ENCODE results near the gene LRRIQ4. TPM values are rescaled to one million over a fixed set of nuclear protein-coding genes. Genes with fewer than 3 reads are reported as not detected.
A peak's percentile ranks its signal among the peaks of the same experiment; 100 is the strongest.

Gene LRRIQ4
- total RNA-seq, 2 donors from 2014 or later, result not detected

- Histone ChIP-seq H3K4me3 (no peak overlapping the region), H3K36me3 (replicated peaks in 1 of 2; ENCODE audit: insufficient read depth in 1 of 2, low read depth in 2 of 2) (no peaks in the 10 kb centered on the region), H3K27ac (no peak overlapping the region), H3K4me1 (no peaks in the 10 kb centered on the region), H3K9me3 (no peaks in the 10 kb centered on the region), H3K27me3 (no peaks in the 10 kb centered on the region)
- intact Hi-C loops (cut with DNase I), result no loop called here
- DNase-seq (no peak), ATAC-seq (no peak)
- TF ChIP-seq, protein P1, sequence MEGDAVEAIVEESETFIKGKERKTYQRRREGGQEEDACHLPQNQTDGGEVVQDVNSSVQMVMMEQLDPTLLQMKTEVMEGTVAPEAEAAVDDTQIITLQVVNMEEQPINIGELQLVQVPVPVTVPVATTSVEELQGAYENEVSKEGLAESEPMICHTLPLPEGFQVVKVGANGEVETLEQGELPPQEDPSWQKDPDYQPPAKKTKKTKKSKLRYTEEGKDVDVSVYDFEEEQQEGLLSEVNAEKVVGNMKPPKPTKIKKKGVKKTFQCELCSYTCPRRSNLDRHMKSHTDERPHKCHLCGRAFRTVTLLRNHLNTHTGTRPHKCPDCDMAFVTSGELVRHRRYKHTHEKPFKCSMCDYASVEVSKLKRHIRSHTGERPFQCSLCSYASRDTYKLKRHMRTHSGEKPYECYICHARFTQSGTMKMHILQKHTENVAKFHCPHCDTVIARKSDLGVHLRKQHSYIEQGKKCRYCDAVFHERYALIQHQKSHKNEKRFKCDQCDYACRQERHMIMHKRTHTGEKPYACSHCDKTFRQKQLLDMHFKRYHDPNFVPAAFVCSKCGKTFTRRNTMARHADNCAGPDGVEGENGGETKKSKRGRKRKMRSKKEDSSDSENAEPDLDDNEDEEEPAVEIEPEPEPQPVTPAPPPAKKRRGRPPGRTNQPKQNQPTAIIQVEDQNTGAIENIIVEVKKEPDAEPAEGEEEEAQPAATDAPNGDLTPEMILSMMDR (IDR thresholded peaks at IDR 0.05), result no peak
- no peak for TF ChIP-seq POLR2A (IDR thresholded peaks at IDR 0.05)
These were observed 37.9 kb downstream of the LRRIQ4 start for GRCh38 chr3:169850618-169851017.

DNA sequence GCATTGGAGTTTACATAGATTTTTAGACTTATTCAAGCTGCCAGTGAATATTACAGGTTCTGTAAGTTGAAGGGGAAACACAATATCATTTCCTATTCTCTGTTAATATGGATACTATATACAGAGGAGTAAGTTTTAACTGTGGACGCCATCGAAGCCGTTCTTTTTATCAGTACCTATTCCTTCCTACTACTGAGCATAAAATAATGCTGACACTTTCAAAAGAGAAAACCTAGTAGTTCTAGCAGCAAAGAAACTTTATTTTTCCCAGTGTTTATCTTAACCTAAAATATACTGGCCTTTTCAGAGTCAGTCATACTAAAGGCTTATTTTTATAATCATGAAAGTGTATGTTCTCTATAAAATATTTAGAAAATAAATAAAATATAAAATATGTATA, 42.8 kb downstream of the LRRIQ4 start:
- H3K27ac ChIP-seq, result no peak overlapping the region
- no peaks in the 10 kb centered on the region for H3K27me3 ChIP-seq
- no peaks in the 10 kb centered on the region for H3K4me1 ChIP-seq
- no peaks in the 10 kb centered on the region for H3K9me3 ChIP-seq
- intact Hi-C loops (cut with DNase I), result no loop called here
- DNase-seq, result no peak
- no peak overlapping the region for H3K4me3 ChIP-seq
- ATAC-seq, result no peak
- no peaks in the 10 kb centered on the region for H3K36me3 ChIP-seq (replicated peaks in 1 of 2; ENCODE audit: insufficient read depth in 1 of 2, low read depth in 2 of 2)
- no peak for TF ChIP-seq POLR2A (IDR thresholded peaks at IDR 0.05)
- TF ChIP-seq, protein P1 (IDR thresholded peaks at IDR 0.05), result no peak
- WGBS, 2 donors, result 83 to 88% methylated on average over 3 of the region's 3 CpGs

GRCh38 chr3:169857811-169858210, 45.1 kb downstream of the LRRIQ4 start:
- 69 to 75% methylated on average over 2 of the region's 2 CpGs for WGBS, 2 donors
- H3K4me1 ChIP-seq, result no peaks in the 10 kb centered on the region
- DNase-seq (no peak), ATAC-seq (no peak)
- no peaks in the 10 kb centered on the region for H3K9me3 ChIP-seq
- no peak overlapping the region for H3K4me3 ChIP-seq
- no peak overlapping the region for H3K27ac ChIP-seq
- intact Hi-C loops (cut with DNase I), result no loop called here
- no peak for TF ChIP-seq POLR2A (IDR thresholded peaks at IDR 0.05)
- TF ChIP-seq, protein P1 (IDR thresholded peaks at IDR 0.05), result no peak
- no peaks in the 10 kb centered on the region for H3K36me3 ChIP-seq (replicated peaks in 1 of 2; ENCODE audit: insufficient read depth in 1 of 2, low read depth in 2 of 2)
- H3K27me3 ChIP-seq, result no peaks in the 10 kb centered on the region

- no peak overlapping the region for H3K27ac ChIP-seq
- no peak for ATAC-seq
- no peak overlapping the region for H3K4me3 ChIP-seq
- no peaks in the 10 kb centered on the region for H3K9me3 ChIP-seq
- intact Hi-C loops (cut with DNase I), result no loop called here
- TF ChIP-seq, protein P1 (IDR thresholded peaks at IDR 0.05), result no peak
- no peak for TF ChIP-seq POLR2A (IDR thresholded peaks at IDR 0.05)
- 77 to 82% methylated on average over 3 to 5 of the region's 5 CpGs for WGBS, 2 donors
- H3K4me1 ChIP-seq, result no peaks in the 10 kb centered on the region
- H3K36me3 ChIP-seq (replicated peaks in 1 of 2; ENCODE audit: insufficient read depth in 1 of 2, low read depth in 2 of 2), result no peaks in the 10 kb centered on the region
- no peaks in the 10 kb centered on the region for H3K27me3 ChIP-seq
- no peak for DNase-seq
These were observed 49.2 kb downstream of the LRRIQ4 start for GRCh38 chr3:169861871-169862270.

GRCh38 chr3:169863458-169863899, 50.8 kb downstream of the LRRIQ4 start:
- TF ChIP-seq, protein P1 (IDR thresholded peaks at IDR 0.05), result peak; percentile 73 to 95 (median 89)
- no peak for TF ChIP-seq POLR2A (IDR thresholded peaks at IDR 0.05)
- H3K4me3 ChIP-seq, result no peak overlapping the region
- H3K36me3 ChIP-seq (replicated peaks in 1 of 2; ENCODE audit: insufficient read depth in 1 of 2, low read depth in 2 of 2), result no peaks in the 10 kb centered on the region
- no peaks in the 10 kb centered on the region for H3K9me3 ChIP-seq
- no peaks in the 10 kb centered on the region for H3K27me3 ChIP-seq
- ATAC-seq (peak; percentile 80), DNase-seq (peak; percentile 67 to 83 (median 80))
- intact Hi-C loops (cut with DNase I), result no loop called here
- no peak overlapping the region for H3K27ac ChIP-seq
- no peaks in the 10 kb centered on the region for H3K4me1 ChIP-seq
- 0 to 2% methylated on average over 6 of the region's 6 CpGs for WGBS, 2 donors

Measured in body of pancreas (tissue), 4 donors.